Pons (tissue), 1 donor: ENCODE data around the gene APP.
"Not testable (repeated sequence)": the region's sequence is repeated elsewhere in the genome, so short reads cannot be mapped to it uniquely, and the experiment has no call there.

Experiments
- DNase-seq: peaks from one replicate; pipeline ENCODE4 v3.0.0-alpha.2; 2016; ENCODE audit warnings: low spot score

The APP gene

GRCh38 chr21:26162081-26162480 lies 8.5 kb downstream of the APP start:
- no peak for DNase-seq

- DNase-seq, result no peak
Observed at GRCh38 chr21:26159869-26160268, 10.7 kb downstream of the APP start.

GRCh38 chr21:26157801-26158200 lies 12.8 kb downstream of the APP start:
- DNase-seq, result no peak

GRCh38 chr21:26154753-26155152 lies 15.8 kb downstream of the APP start:
- no peak for DNase-seq

GRCh38 chr21:26153758-26154157 lies 16.8 kb downstream of the APP start:
- DNase-seq, result no peak

GRCh38 chr21:26148840-26149354 lies 21.7 kb downstream of the APP start:
- no peak for DNase-seq

- DNase-seq, result no peak
Observed at GRCh38 chr21:26148071-26148839, 22.3 kb downstream of the APP start.

GRCh38 chr21:26147535-26147934 lies 23.0 kb downstream of the APP start:
- no peak for DNase-seq

GRCh38 chr21:26146681-26147080 lies 23.9 kb downstream of the APP start:
- no peak for DNase-seq

- DNase-seq, result no peak
Observed at GRCh38 chr21:26144031-26144430, 26.5 kb downstream of the APP start.

GRCh38 chr21:26142363-26142762 lies 28.2 kb downstream of the APP start:
- DNase-seq, result no peak

GRCh38 chr21:26140926-26141325 lies 29.6 kb downstream of the APP start:
- no peak for DNase-seq

- no peak for DNase-seq
Observed at GRCh38 chr21:26140164-26140579, 30.4 kb downstream of the APP start.

GRCh38 chr21:26138615-26139257 lies 31.8 kb downstream of the APP start:
- no peak for DNase-seq

GRCh38 chr21:26137379-26138060 lies 33.0 kb downstream of the APP start:
- DNase-seq, result no peak

GRCh38 chr21:26136671-26137070 lies 33.9 kb downstream of the APP start:
- DNase-seq, result no peak

- no peak for DNase-seq
Observed at GRCh38 chr21:26135520-26135919, 35.0 kb downstream of the APP start.

- DNase-seq, result no peak
Observed at GRCh38 chr21:26131554-26131953, 39.0 kb downstream of the APP start.

- DNase-seq, result not testable (repeated sequence)
Observed at GRCh38 chr21:26131053-26131452, 39.5 kb downstream of the APP start.

GRCh38 chr21:26130249-26130881 lies 40.2 kb downstream of the APP start:
- no peak for DNase-seq

GRCh38 chr21:26127918-26128317 lies 42.7 kb downstream of the APP start:
- peak; percentile 72 for DNase-seq

GRCh38 chr21:26127073-26127814 lies 43.3 kb downstream of the APP start:
- DNase-seq, result no peak
